IMR-90 (cell line): ENCODE results near the gene TCEA2. TPM values are rescaled to one million over a fixed set of nuclear protein-coding genes. Genes with fewer than 3 reads are reported as not detected.

ENCODE experiments used
- ATAC-seq: fragments of 200-7000 bp; cut with Tn5 transposase; 2 replicates; pipeline ENCODE4 v1.9.1; 2020; ENCODE audit warnings: low read depth, mild to moderate bottlenecking, moderate library complexity
- BruUV-seq: library from RNA; stranded (reverse); fragments of 400-500 nt; replicated peaks from 2 replicates; lab custom pipeline; 2021; lab: Mats Ljungman, UMichigan
- CTCF ChIA-PET: fragments of 300-600 bp; formaldehyde crosslinking; extraction: SDS; loops from one replicate; lab custom pipeline; 2021; ENCODE audit warnings: antibody characterized with exemption; lab: Yijun Ruan, JAX
- POLR2A ChIA-PET: fragments of 300-600 bp; sonication (Branson Sonifier 250); formaldehyde crosslinking; loops from one replicate; lab custom pipeline; 2022; ENCODE audit warnings: antibody characterized with exemption; ENCODE audit not compliant: unreplicated experiment; lab: Charles Lee
- DNase-seq: peaks from one replicate; pipeline ENCODE4 v3.0.0; 2013
- H2AFZ ChIP-seq: replicated peaks from 2 replicates; pipeline ENCODE3; 2013; ENCODE audit warnings: low read length, mild to moderate bottlenecking; ENCODE audit not compliant: poor library complexity
- H2AK5ac ChIP-seq: 2 replicates; pipeline ENCODE4 v1.6.1; 2013; ENCODE audit warnings: low read depth, low read length, inconsistent platforms
- H2AK9ac ChIP-seq: replicated peaks from 2 replicates; pipeline ENCODE3; 2013; ENCODE audit warnings: mild to moderate bottlenecking, low read depth, low read length, moderate library complexity; ENCODE audit not compliant: poor library complexity
- H2BK120ac ChIP-seq: 2 replicates; pipeline ENCODE4 v1.6.1; 2013; ENCODE audit warnings: low read depth, low read length, inconsistent platforms
- H2BK15ac ChIP-seq: 3 replicates; pipeline ENCODE4 v1.6.1; 2013; ENCODE audit warnings: low read depth, low read length, inconsistent platforms
- H2BK20ac ChIP-seq: 2 replicates; pipeline ENCODE4 v1.6.1; 2013; ENCODE audit warnings: low read depth, mild to moderate bottlenecking, inconsistent platforms, low read length, moderate library complexity
- H2BK5ac ChIP-seq: 2 replicates; pipeline ENCODE4 v1.6.1; 2013; ENCODE audit warnings: mild to moderate bottlenecking, low read depth, low read length, inconsistent platforms; ENCODE audit not compliant: poor library complexity, severe bottlenecking
- H3K14ac ChIP-seq: replicated peaks from 2 replicates; pipeline ENCODE4 v1.6.1; 2013; ENCODE audit warnings: low read depth, low read length, inconsistent platforms
- H3K18ac ChIP-seq: 2 replicates; pipeline ENCODE4 v1.6.1; 2013; ENCODE audit warnings: low read depth, low read length, control low read depth
- H3K23ac ChIP-seq: 2 replicates; pipeline ENCODE4 v1.6.1; 2013; ENCODE audit warnings: low read depth, low read length, inconsistent platforms
- H3K27ac ChIP-seq: 2 replicates; pipeline ENCODE4 v1.5.1; 2013; ENCODE audit warnings: mild to moderate bottlenecking, control low read depth, low read length; ENCODE audit not compliant: insufficient read depth
- H3K27me3 ChIP-seq: 2 replicates; pipeline ENCODE4 v1.6.1; 2013; ENCODE audit warnings: low read length; ENCODE audit not compliant: control insufficient read depth, insufficient read depth
- H3K36me3 ChIP-seq: 2 replicates; pipeline ENCODE4 v1.6.1; 2013; ENCODE audit warnings: low read length, mixed read lengths; ENCODE audit not compliant: control insufficient read depth, insufficient read depth
- H3K4ac ChIP-seq: 2 replicates; pipeline ENCODE4 v1.6.1; 2013; ENCODE audit warnings: low read depth, low read length, inconsistent platforms
- H3K4me1 ChIP-seq: 2 replicates; pipeline ENCODE4 v1.6.1; 2013; ENCODE audit warnings: low read length, mixed read lengths; ENCODE audit not compliant: control insufficient read depth, insufficient read depth
- H3K4me2 ChIP-seq: 2 replicates; pipeline ENCODE4 v1.6.1; 2013; ENCODE audit warnings: low read depth, mild to moderate bottlenecking, control low read depth, low read length, moderate library complexity
- H3K4me3 ChIP-seq: 2 replicates; pipeline ENCODE4 v1.5.1; 2013; ENCODE audit warnings: low read depth, mild to moderate bottlenecking, control low read depth, low read length, moderate library complexity; ENCODE audit not compliant: insufficient read depth
- H3K56ac ChIP-seq: 2 replicates; pipeline ENCODE4 v1.6.1; 2013; ENCODE audit warnings: low read length, inconsistent platforms; ENCODE audit not compliant: insufficient read depth; ENCODE audit errors: extremely low read depth
- H3K79me1 ChIP-seq, 2 experiments: 2 replicates each; pipeline ENCODE4 v1.6.1; 2013; ENCODE audit warnings: low read length in 2 of 2, inconsistent platforms in 1 of 2, low read depth in 1 of 2
- H3K9ac ChIP-seq: 2 replicates; pipeline ENCODE4 v1.6.1; 2013; ENCODE audit warnings: low read depth, low read length, control low read depth
- H3K9me1 ChIP-seq: 2 replicates; pipeline ENCODE4 v1.6.1; 2013; ENCODE audit warnings: low read length, inconsistent platforms; ENCODE audit not compliant: insufficient read depth
- H3K9me3 ChIP-seq: 2 replicates; pipeline ENCODE4 v1.6.1; 2013; ENCODE audit warnings: low read length; ENCODE audit not compliant: control insufficient read depth, insufficient read depth
- H4K20me1 ChIP-seq: 2 replicates; pipeline ENCODE4 v1.6.1; 2013; ENCODE audit warnings: low read length, inconsistent platforms; ENCODE audit not compliant: insufficient read depth
- H4K5ac ChIP-seq: 2 replicates; pipeline ENCODE4 v1.6.1; 2013; ENCODE audit warnings: mild to moderate bottlenecking, low read depth, low read length, control low read depth
- H4K8ac ChIP-seq, 2 experiments: 2 replicates each; pipeline ENCODE4 v1.6.1; 2013; ENCODE audit warnings: low read depth in 2 of 2, low read length in 2 of 2, control low read depth in 1 of 2, inconsistent platforms in 1 of 2
- H4K91ac ChIP-seq: 2 replicates; pipeline ENCODE4 v1.6.1; 2013; ENCODE audit warnings: low read depth, low read length, inconsistent platforms; ENCODE audit not compliant: insufficient read depth
- RFX5 ChIP-seq: IDR thresholded peaks from 2 replicates; pipeline ENCODE4 v1.8.0; 2012; ENCODE audit warnings: low read depth, mild to moderate bottlenecking, low read length, moderate library complexity
- WGBS, 2 experiments: methylation state at CpG; one replicate each; pipeline versions ENCODE4 v1.1.5 to v1.1.7; 2013; ENCODE audit warnings: missing lambda C conversion rate in 2 of 2; ENCODE audit not compliant: insufficient read length in 1 of 2; ENCODE audit errors: extremely low coverage in 2 of 2; 5-methylcytosine and 5-hydroxymethylcytosine counted together
- dilution Hi-C: fragments of 300-500 bp; cut with HindIII; formaldehyde crosslinking; loops from one replicate; pipeline ENCODE4 v1.14.3; 2018; ENCODE audit warnings: low sequenced_read_pairs; ENCODE audit not compliant: unreplicated experiment
- in situ Hi-C: fragments of 300-500 bp; cut with MboI; formaldehyde crosslinking; loops from 3 replicates; pipeline ENCODE4 v1.14.3; 2019; ENCODE audit warnings: low sequenced_read_pairs, inconsistent platforms, mixed read lengths
- intact Hi-C: fragments of 100-400 bp; cut with micrococcal nuclease; formaldehyde crosslinking; loops from 2 replicates; pipeline ENCODE4 v1.10.0; 2022
- polyA plus RNA-seq, 3 experiments: library from polyadenylated mRNA; depleted of rRNA; stranded (reverse); fragments of >200 nt; gene quantifications; 2 replicates each; pipeline ENCODE4 v1.2.3, GENCODE V29; 2012; ENCODE audit warnings: low replicate concordance in 1 of 3
- total RNA-seq: library from RNA; depleted of rRNA; stranded (reverse); fragments of >200 nt; gene quantifications from 2 replicates; pipeline ENCODE4 v1.2.3, GENCODE V29; 2012

TCEA2 gene
- total and polyA plus RNA-seq, 2 of the 4 experiments (the other 2 are of a cell fraction) = 9.3 to 30.0 TPM

- dilution Hi-C loops (no loop called here), intact Hi-C loops (no loop called here), in situ Hi-C loops (no loop called here)
- DNase-seq (no peak), ATAC-seq (no peak)
- H3K18ac ChIP-seq = no peak overlapping the region
- H2AK5ac ChIP-seq = no peak overlapping the region
- no peak overlapping the region for H3K27ac ChIP-seq
- H3K9ac ChIP-seq = no peak overlapping the region
- WGBS, 2 experiments = 83% methylated on average over 19 of the region's 28 CpGs; no CpG with 5 or more reads in 1 of the 2 experiments
- H3K14ac ChIP-seq = no peak overlapping the region
- H2AFZ ChIP-seq = no peak overlapping the region
- no peak overlapping the region for H3K56ac ChIP-seq
- H4K8ac ChIP-seq = no peak overlapping the region
- no peaks in the 10 kb centered on the region for H4K20me1 ChIP-seq
- no peak overlapping the region for H3K4me2 ChIP-seq
- no peak overlapping the region for H2BK5ac ChIP-seq
- no peaks in the 10 kb centered on the region for H3K9me3 ChIP-seq
- H3K4me3 ChIP-seq = no peak overlapping the region
- no peaks in the 10 kb centered on the region for H3K79me1 ChIP-seq
- no peaks in the 10 kb centered on the region for H3K4me1 ChIP-seq
- ChIA-PET CTCF (no interaction called here), POLR2A (interaction anchor here (0.5 kb wide), 1 partner anchor 278 kb away, joined by 4 read pairs; no protein-coding TSS in a partner anchor)
- peaks cover 35% of the 10 kb centered on the region for H3K27me3 ChIP-seq
- no TSS peak for BruUV-seq
- no peak for TF ChIP-seq RFX5
- H3K4ac ChIP-seq = no peak overlapping the region
- H3K9me1 ChIP-seq = no peaks in the 10 kb centered on the region
- H4K5ac ChIP-seq = no peak overlapping the region
- H2BK120ac ChIP-seq = no peak overlapping the region
- H3K23ac ChIP-seq = no peak overlapping the region
- H2BK15ac ChIP-seq = no peak overlapping the region
- H2BK20ac ChIP-seq = no peak overlapping the region
- H3K36me3 ChIP-seq = no peaks in the 10 kb centered on the region
- no peak overlapping the region for H2AK9ac ChIP-seq
- H4K91ac ChIP-seq = no peak overlapping the region
Observed at GRCh38 chr20:64098471-64099013, 35.5 kb downstream of the TCEA2 start.
